Liver (tissue), 9 donors: ENCODE data around the gene ITPKC. TPM values are rescaled to one million over a fixed set of nuclear protein-coding genes. Genes with fewer than 3 reads are reported as not detected.

ENCODE experiments used
- DNase-seq: peaks from one replicate; pipeline ENCODE4 v3.0.0-alpha.2; 2017; ENCODE audit warnings: low spot score
- H3K27ac ChIP-seq, 2 donors: one replicate each; pipeline ENCODE4 v1.7.0; 2013; ENCODE audit warnings: inconsistent platforms in 2 of 2, low read length in 2 of 2, control low read depth in 1 of 2, low read depth in 1 of 2, mild to moderate bottlenecking in 1 of 2
- H3K27me3 ChIP-seq, 4 donors: one replicate each; pipeline versions ENCODE4 v1.6.1 to v1.7.0; 2013; ENCODE audit warnings: low read length in 3 of 4, inconsistent platforms in 1 of 4, mild to moderate bottlenecking in 1 of 4, moderate library complexity in 1 of 4; ENCODE audit not compliant: control insufficient read depth in 4 of 4, insufficient read depth in 4 of 4
- H3K36me3 ChIP-seq, 4 donors: one replicate each; pipeline versions ENCODE4 v1.6.1 to v1.7.0; 2013; ENCODE audit warnings: low read length in 3 of 4, mild to moderate bottlenecking in 3 of 4, low read depth in 1 of 4, moderate library complexity in 1 of 4; ENCODE audit not compliant: control insufficient read depth in 4 of 4, insufficient read depth in 3 of 4
- H3K4me1 ChIP-seq, 4 donors: one replicate each; pipeline versions ENCODE4 v1.6.1 to v1.7.0; 2013; ENCODE audit warnings: low read length in 3 of 4, mild to moderate bottlenecking in 3 of 4, moderate library complexity in 1 of 4; ENCODE audit not compliant: control insufficient read depth in 4 of 4, insufficient read depth in 4 of 4
- H3K4me3 ChIP-seq, 3 donors: one replicate each; pipeline versions ENCODE4 v1.6.1 to v1.7.0; 2013; ENCODE audit warnings: low read length in 3 of 3, control low read depth in 1 of 3, low read depth in 1 of 3, mild to moderate bottlenecking in 1 of 3
- H3K9ac ChIP-seq, 2 donors: one replicate each; pipeline ENCODE4 v1.7.0; 2013; ENCODE audit warnings: low read length in 2 of 2, mild to moderate bottlenecking in 2 of 2, moderate library complexity in 2 of 2, control low read depth in 1 of 2, low read depth in 1 of 2
- H3K9me3 ChIP-seq, 4 donors: one replicate each; pipeline versions ENCODE4 v1.6.1 to v1.7.0; 2013; ENCODE audit warnings: low read length in 3 of 4; ENCODE audit not compliant: control insufficient read depth in 4 of 4
- ATF3 ChIP-seq: IDR thresholded peaks from 2 replicates; pipeline ENCODE4 v1.6.1; 2016; ENCODE audit warnings: antibody characterized with exemption
- CTCF ChIP-seq: fragments of 150-350 bp; IDR thresholded peaks from 2 replicates; pipeline ENCODE4 v1.5.1; 2017; ENCODE audit warnings: improper control_type of control experiment, low read depth, low read length; ENCODE audit not compliant: missing input control
- EGR1 ChIP-seq, 2 donors: IDR thresholded peaks; 2 replicates each; pipeline ENCODE4 v1.6.1; 2016 to 2018; ENCODE audit warnings: antibody characterized with exemption in 2 of 2, low read depth in 2 of 2
- FOXA1 ChIP-seq: IDR thresholded peaks from 2 replicates; pipeline ENCODE4 v1.6.1; 2016; ENCODE audit warnings: antibody characterized with exemption
- FOXA2 ChIP-seq: IDR thresholded peaks from 2 replicates; pipeline ENCODE4 v1.6.1; 2016; ENCODE audit warnings: antibody characterized with exemption
- GABPA ChIP-seq, 2 donors: IDR thresholded peaks in 1 of 2; conservative IDR thresholded peaks in 1 of 2; 2 replicates each; pipeline ENCODE4 v1.6.1; 2016; ENCODE audit warnings: antibody characterized with exemption in 2 of 2, mild to moderate bottlenecking in 1 of 2, moderate library complexity in 1 of 2
- HNF4A ChIP-seq, 2 donors: conservative IDR thresholded peaks; 2 replicates each; pipeline ENCODE4 v1.6.1; 2016; ENCODE audit warnings: antibody characterized with exemption in 2 of 2, mild to moderate bottlenecking in 2 of 2
- HNF4G ChIP-seq: IDR thresholded peaks from 2 replicates; pipeline ENCODE4 v1.6.1; 2016; ENCODE audit warnings: antibody characterized with exemption
- JUND ChIP-seq, 2 donors: IDR thresholded peaks; 2 replicates each; pipeline ENCODE4 v1.6.1; 2016; ENCODE audit warnings: antibody characterized with exemption in 2 of 2
- MAX ChIP-seq: IDR thresholded peaks from 2 replicates; pipeline ENCODE4 v1.6.1; 2016; ENCODE audit warnings: antibody characterized with exemption
- NR2F2 ChIP-seq: IDR thresholded peaks from 2 replicates; pipeline ENCODE4 v1.6.1; 2016; ENCODE audit warnings: antibody characterized with exemption
- RAD21 ChIP-seq, 2 donors: IDR thresholded peaks; 2 replicates each; pipeline ENCODE4 v1.6.1; 2016; ENCODE audit warnings: antibody characterized with exemption in 2 of 2, mild to moderate bottlenecking in 2 of 2
- REST ChIP-seq: IDR thresholded peaks from 2 replicates; pipeline ENCODE4 v1.6.1; 2016; ENCODE audit warnings: antibody characterized with exemption, mild to moderate bottlenecking
- RXRA ChIP-seq, 2 donors: IDR thresholded peaks; 2 replicates each; pipeline ENCODE4 v1.6.1; 2017 to 2018; ENCODE audit warnings: antibody characterized with exemption in 2 of 2, mild to moderate bottlenecking in 1 of 2
- SP1 ChIP-seq: IDR thresholded peaks from 2 replicates; pipeline ENCODE4 v1.6.1; 2018; ENCODE audit warnings: antibody characterized with exemption, mild to moderate bottlenecking
- TAF1 ChIP-seq: conservative IDR thresholded peaks from 2 replicates; pipeline ENCODE4 v1.6.1; 2016; ENCODE audit warnings: antibody characterized with exemption, mild to moderate bottlenecking
- YY1 ChIP-seq: IDR thresholded peaks from 2 replicates; pipeline ENCODE4 v1.6.1; 2016; ENCODE audit warnings: antibody characterized with exemption, mild to moderate bottlenecking
- ZBTB33 ChIP-seq: IDR thresholded peaks from 2 replicates; pipeline ENCODE4 v1.6.1; 2016; ENCODE audit warnings: antibody characterized with exemption
- WGBS: extraction: QIAGEN DNeasy Blood & Tissue Kit; methylation state at CpG from one replicate; pipeline ENCODE4 v1.1.7; 2013; 5-methylcytosine and 5-hydroxymethylcytosine counted together
- polyA plus RNA-seq, 2 donors: library from polyadenylated mRNA; stranded (reverse) in 1 of 2; unstranded in 1 of 2; fragments of 200-250 nt in 1 of 2; fragments of >200 nt in 1 of 2; fragmentation: Nextera tagmentation in 1 of 2; extraction: Ambion mirVana in 1 of 2; gene quantifications; one replicate each; pipeline versions ENCODE4 v1.2.1 to v1.2.3, GENCODE V29; 2013 to 2015
- total RNA-seq, 2 donors: library from RNA; depleted of rRNA; stranded (reverse); fragments of >200 nt; gene quantifications; one replicate each; pipeline ENCODE4 v1.2.3, GENCODE V29; 2014
- donor health status: healthy.
- donor health status: healthy.
- donor health status: healthy.
- donor health status: healthy.
- donor health status: healthy.

ITPKC gene
- total and polyA plus RNA-seq, 4 donors, result 4.2 to 12.5 (median 7.7) TPM

GRCh38 chr19:40747536-40747935, 30.6 kb downstream of the ITPKC start (continued):
- TF ChIP-seq CTCF, result no peak
- no peak for TF ChIP-seq HNF4G
- no peak for TF ChIP-seq JUND (IDR thresholded peaks at IDR 0.05)
- no peak for TF ChIP-seq RXRA (IDR thresholded peaks at IDR 0.05)
- TF ChIP-seq TAF1, result no peak
- no peak for TF ChIP-seq EGR1 (IDR thresholded peaks at IDR 0.05; ENCODE audit: low read depth in 2 of 2)
- TF ChIP-seq GABPA (IDR thresholded peaks at IDR 0.05 in 1 of 2, conservative IDR thresholded peaks at IDR 0.05 in 1 of 2), result no peak
- TF ChIP-seq FOXA1, result no peak

GRCh38 chr19:40750058-40750873, 33.4 kb downstream of the ITPKC start, which contains the start of gene ACTMAP:
ACTMAP (minus strand) TSS chr19:40750477; CDS start chr19:40749803, 674 bp downstream.
- WGBS, result under 1% methylated on average over 43 of the region's 43 CpGs
- peak within 1 kb of the TSS; percentile 65 to 99 (median 87) for H3K4me3 ChIP-seq
- no peaks in the 10 kb centered on the region for H3K36me3 ChIP-seq
- peak; percentile 99 for DNase-seq
- H3K27me3 ChIP-seq, result no peaks in the 10 kb centered on the region
- TF ChIP-seq FOXA1, result no peak
- TF ChIP-seq RXRA (IDR thresholded peaks at IDR 0.05), result peak; percentile 77 to 81
- TF ChIP-seq HNF4G, result peak; percentile 56
- TF ChIP-seq GABPA (IDR thresholded peaks at IDR 0.05 in 1 of 2, conservative IDR thresholded peaks at IDR 0.05 in 1 of 2), result peak; percentile 44 to 90
- TF ChIP-seq ZBTB33, result no peak
- TF ChIP-seq CTCF, result no peak
- peak; percentile 85 for TF ChIP-seq MAX
- peak; percentile 100 for TF ChIP-seq NR2F2
- TF ChIP-seq ATF3, result no peak
- no peak for TF ChIP-seq TAF1
- TF ChIP-seq JUND (IDR thresholded peaks at IDR 0.05), result no peak
- TF ChIP-seq RAD21 (IDR thresholded peaks at IDR 0.05), result peak; percentile 20 to 44
- TF ChIP-seq SP1, result peak; percentile 88
- peak; percentile 99 for TF ChIP-seq YY1
- TF ChIP-seq EGR1 (IDR thresholded peaks at IDR 0.05; ENCODE audit: low read depth in 2 of 2), result peak; percentile 86 to 91
- TF ChIP-seq HNF4A (conservative IDR thresholded peaks at IDR 0.05), result peak; percentile 89 to 92
- peak; percentile 63 for TF ChIP-seq REST
- TF ChIP-seq FOXA2, result no peak
- H3K4me1 ChIP-seq, result peaks cover 3 to 35% (median 28%) of the 10 kb centered on the region in 4 donors
- peak within 1 kb of the TSS; percentile 85 for H3K27ac ChIP-seq
- peak within 1 kb of the TSS; percentile 79 for H3K9ac ChIP-seq
- no peaks in the 10 kb centered on the region for H3K9me3 ChIP-seq
